SH-SY5Y (cell line): Measurements from ENCODE around the gene FAM120A.

Experiments used
- GATA2 ChIP-seq: IDR thresholded peaks from 2 replicates; pipeline ENCODE4 v1.6.1; 2011; ENCODE audit warnings: mild to moderate bottlenecking, low read depth, low read length
- GATA3 ChIP-seq: IDR thresholded peaks from 2 replicates; pipeline ENCODE4 v1.6.1; 2011; ENCODE audit warnings: low read depth, mild to moderate bottlenecking, low read length, moderate library complexity

DNA sequence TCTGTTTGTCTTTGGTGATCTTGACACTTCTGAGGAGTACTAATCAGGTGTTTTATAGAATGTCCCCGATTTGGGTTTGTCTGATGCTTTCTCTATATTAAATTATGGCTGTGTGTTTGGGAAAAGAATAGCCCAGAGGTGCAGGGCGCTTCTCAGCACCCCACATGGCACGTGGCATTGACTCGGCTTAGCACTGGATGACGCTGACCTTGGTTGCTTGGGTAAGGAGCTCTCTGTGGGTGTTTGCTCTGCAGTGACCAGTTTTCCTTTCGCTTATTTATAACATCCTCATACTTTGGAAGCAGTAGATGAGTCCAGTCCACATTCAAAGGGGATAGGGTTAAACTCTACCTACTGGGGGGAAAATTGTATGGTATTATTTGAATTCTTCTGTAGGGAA lies 14.4 kb downstream of the FAM120A start:
- TF ChIP-seq GATA2 (no peak), GATA3 (no peak)
